ENCODE data around the gene TMIE.
"Not testable (repeated sequence)": the region's sequence is repeated elsewhere in the genome, so short reads cannot be mapped to it uniquely, and the experiment has no call there.

Gene TMIE

DNA sequence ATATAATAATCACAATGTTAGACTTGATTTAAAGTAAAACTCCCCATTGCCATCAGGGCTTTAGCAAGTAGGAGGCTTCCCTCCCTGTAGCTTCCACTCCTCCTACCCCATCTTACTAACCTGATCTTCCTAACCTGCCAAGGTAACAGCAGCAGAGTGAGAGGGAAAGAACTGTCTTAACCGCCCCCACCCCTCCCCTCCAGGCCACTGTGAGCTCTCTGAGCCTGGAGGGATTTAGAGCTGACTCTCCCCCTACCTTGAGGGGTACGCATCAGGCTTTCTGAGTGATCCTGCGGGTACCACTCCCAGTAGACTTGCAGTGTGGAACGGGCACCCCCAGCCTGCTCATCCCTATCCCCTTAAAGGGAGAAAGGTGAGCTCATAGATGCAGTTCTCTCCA lies 27.8 kb downstream of the TMIE start:
- DNase-seq = no peak

DNA sequence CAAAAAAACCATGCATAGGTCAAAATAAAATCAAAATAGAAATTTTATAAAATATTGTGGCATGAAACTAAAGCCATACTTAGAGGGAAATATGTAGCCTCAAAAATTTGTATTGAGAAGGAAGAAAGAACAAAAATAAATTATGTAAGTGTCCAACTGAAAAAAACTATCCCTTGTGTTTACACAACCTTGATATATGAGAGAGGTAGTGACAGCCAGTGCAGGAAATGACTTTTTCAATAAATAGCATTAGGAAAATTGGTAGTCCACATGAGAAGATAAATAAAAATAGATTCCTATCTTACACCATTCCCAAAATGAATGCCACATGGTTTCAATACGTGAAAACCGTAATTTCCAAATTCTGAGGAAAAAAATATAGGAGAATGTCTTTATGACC lies 29.6 kb downstream of the TMIE start:
- DNase-seq = no peak

- DNase-seq = no peak
These were observed 30.6 kb downstream of the TMIE start for GRCh38 chr3:46731795-46732194.

GRCh38 chr3:46733026-46733800 lies 32.0 kb downstream of the TMIE start:
- no peak for DNase-seq

GRCh38 chr3:46734773-46735172 lies 33.6 kb downstream of the TMIE start:
- no peak for DNase-seq

GRCh38 chr3:46736006-46736872 lies 35.0 kb downstream of the TMIE start:
- no peak for DNase-seq

GRCh38 chr3:46737329-46737731 lies 36.1 kb downstream of the TMIE start:
- DNase-seq = no peak

GRCh38 chr3:46739565-46739964 lies 38.4 kb downstream of the TMIE start:
- not testable (repeated sequence) for DNase-seq

- DNase-seq = no peak
These were observed 41.9 kb downstream of the TMIE start for GRCh38 chr3:46742992-46743585.

DNA sequence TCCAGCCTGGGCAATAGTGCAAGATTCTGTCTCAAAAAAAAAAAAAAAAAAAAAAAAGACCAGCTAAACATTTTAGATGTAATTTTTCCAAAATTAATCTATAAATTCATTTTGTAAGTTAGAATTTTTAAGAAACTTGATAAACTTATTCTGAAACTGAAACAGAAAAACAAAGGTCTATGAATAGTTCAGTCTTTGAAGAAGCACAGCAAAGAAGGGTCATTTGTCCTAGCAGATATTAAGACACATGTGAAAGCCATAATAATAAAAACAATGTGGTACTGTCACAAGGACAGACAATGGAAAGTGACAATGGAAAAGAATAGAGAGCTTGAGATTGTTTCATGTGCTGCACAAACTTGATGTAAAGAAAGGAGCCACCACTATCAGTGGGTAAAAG lies 45.5 kb downstream of the TMIE start:
- DNase-seq = no peak

GRCh38 chr3:46748170-46748569 lies 47.0 kb downstream of the TMIE start:
- no peak for DNase-seq

DNA sequence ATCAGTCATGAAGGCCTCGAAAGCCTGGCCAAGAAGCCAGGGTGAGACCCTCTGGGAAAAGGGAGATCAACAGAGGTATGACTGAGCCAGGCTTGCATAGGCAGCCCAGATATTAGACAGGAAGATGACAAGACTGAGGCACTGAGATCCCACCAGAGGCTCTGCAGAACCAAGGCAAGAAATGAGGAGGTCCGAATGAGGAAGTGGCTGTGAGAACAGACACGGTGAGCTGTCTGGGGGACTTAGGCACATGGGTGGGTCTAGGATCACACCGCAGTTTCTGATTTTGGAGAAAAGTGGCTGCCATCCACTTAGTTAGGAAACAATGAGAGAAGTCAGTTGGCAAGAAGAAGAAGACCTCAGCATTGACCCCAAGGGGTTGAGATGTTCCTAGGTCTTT lies 47.9 kb downstream of the TMIE start:
- no peak for DNase-seq

GRCh38 chr3:46750555-46751038 lies 49.4 kb downstream of the TMIE start:
- DNase-seq = no peak

GRCh38 chr3:46753127-46753526 lies 51.9 kb downstream of the TMIE start:
- not testable (repeated sequence) for DNase-seq

DNA sequence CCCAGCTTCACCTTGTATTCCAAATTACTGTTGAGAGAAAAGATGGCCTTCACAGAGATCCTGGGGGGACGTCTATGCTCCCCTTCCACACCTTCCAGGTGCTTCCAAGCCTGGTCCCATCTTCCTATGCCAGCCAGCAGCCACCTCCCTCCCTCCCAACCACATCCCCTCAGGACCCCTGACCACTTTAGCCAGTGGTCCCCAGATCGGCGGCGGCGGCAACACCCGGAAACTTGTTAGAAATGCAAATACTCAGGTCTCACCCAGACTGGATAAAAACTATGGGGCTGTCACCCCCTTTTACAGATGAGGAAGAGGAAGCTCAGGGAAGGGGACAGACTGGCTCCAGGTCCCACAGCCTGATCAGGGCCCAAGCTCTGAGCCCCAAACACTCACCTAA lies 54.5 kb downstream of the TMIE start:
- no peak for DNase-seq

DNA sequence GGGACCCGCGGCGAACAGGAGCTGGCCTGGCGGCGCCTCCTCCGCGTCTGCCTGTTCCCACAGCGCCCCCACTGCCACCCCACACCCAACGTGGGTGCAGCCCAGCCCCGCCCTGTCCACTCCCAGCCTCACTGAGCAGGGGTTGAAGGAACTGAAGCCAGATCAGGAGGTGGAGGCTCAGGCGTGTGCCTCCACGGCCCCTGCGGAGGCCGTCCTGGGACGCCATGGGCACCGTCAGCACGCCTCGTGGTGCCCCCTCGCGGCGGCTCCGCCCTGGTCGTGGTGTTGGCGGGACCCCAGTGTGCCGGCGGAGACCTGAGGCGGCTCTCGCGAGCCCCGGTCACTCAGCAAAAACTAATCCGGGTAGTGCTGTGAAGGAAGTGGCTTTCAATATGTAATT lies 55.5 kb downstream of the TMIE start:
- DNase-seq = no peak

DNA sequence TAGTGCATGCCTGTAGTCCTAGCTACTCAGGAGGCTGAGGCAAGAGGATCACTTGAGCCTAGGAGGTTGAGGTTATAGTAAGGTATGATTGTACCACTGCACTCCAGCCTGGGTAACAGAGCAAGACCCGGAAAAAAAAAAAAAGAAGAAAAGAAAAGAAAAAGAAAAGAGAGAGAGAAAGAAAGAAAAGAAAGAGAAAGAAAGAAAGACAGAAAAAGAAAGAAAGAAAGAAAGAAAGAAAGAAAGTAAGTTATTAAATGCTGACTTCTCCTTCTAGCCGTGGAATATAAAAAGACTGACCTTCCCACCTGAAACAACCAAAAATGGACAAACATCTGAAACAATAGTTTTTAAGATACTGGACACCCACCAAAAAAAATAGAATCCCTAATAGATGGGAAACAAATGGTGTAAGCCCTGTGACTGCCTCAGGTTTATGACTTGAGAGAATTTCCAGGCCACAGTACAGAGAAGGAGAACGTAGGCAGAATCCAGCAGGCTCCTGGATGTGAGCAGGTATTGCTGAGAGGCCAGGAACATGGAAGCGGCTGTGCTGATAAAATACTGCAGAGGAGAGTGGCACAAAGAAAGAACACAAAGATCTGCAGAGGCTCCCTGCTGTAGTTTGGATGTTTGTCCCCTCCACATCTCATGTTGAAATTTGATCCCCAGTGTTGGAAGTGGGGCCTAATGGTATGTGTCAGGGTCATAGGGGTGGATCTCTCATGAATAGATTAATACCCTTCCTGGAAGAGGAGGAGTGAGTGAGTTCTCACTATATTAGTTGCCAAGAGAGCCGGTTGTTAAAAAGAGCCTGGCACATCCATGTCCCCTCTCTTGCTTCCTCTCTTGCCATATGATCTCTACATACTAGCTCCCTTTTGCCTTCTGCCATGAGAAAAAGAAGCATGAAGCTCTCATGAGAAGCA lies 58.3 kb downstream of the TMIE start:
- DNase-seq = no peak
